Testis (tissue), 2 donors: ENCODE data around the gene ACTA1.

Experiments used
- CTCF ChIP-seq, 3 experiments: fragments of 450-650 bp in 2 of 3; fragments of 200-600 bp in 1 of 3; sonication (generic) in 1 of 3; IDR thresholded peaks; one replicate each; pipeline ENCODE4 v1.5.1; 2016 to 2019; ENCODE audit warnings: antibody characterized with exemption in 3 of 3, mild to moderate bottlenecking in 2 of 3, moderate library complexity in 1 of 3
- POLR2A ChIP-seq: fragments of 450-650 bp; IDR thresholded peaks from one replicate; pipeline ENCODE4 v1.6.1; 2017; ENCODE audit warnings: antibody characterized with exemption, mild to moderate bottlenecking, moderate library complexity

- TF ChIP-seq CTCF (IDR thresholded peaks at IDR 0.05) = no peak
- TF ChIP-seq POLR2A = no peak
Measured at GRCh38 chr1:229385853-229386456, 47.9 kb downstream of the ACTA1 start.
